NCI-H460 (cell line): ENCODE data around the gene TMEM52. TPM values are rescaled to one million over a fixed set of nuclear protein-coding genes. Genes with fewer than 3 reads are reported as not detected.

Experiments used
- DNase-seq: peaks from one replicate; pipeline ENCODE4 v3.0.0-alpha.2; 2016; ENCODE audit warnings: low read depth; ENCODE audit errors: extremely low read depth
- total RNA-seq: library from RNA; depleted of rRNA; stranded (reverse); fragments of >200 nt; shearing (Covaris generic); gene quantifications from 2 replicates; pipeline ENCODE4 v1.2.3, GENCODE V29; 2014

Gene TMEM52
- total RNA-seq, 1 experiment from 2014 or later: 3.6 TPM

DNA sequence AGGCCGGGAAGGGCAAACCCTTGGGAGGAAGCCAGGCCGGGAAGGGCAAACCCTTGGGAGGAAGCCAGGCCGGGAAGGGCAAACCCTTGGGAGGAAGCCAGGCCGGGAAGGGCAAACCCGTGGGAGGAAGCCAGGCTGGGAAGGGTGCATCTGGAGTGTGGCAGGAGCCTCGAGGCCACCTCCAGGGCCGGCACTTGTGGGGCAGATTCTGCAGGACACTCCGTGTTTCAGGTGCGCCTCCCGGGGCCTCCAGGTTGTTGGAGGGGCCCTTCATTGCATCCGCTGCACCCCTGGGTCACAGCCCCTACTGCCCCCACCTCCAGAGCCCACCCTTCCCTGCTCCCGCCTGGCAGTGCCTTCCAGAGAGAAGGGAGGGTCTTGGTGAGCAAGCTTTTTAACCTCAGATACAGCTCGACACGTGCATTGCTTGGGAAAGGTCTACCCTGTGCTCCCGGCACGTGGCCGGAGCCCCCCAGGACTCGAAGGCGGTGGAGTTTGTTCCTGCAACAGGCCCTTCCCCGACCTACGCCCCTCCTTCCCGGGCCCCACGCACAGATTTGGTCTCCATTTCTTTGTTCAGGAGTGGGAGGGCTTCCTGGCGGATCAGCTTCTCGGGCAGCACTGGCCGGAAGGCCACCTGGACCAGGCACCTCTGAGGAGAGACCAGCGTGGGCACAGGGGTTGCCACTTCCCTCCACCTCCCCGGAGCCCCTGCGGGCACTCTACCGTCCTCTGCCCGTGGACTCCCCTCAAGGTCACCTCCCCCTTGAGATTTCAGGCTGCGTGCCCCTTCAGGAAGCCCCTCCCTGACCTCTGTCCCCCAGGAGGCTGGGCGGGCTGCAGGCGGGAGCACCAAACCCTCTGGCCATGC is 9.4 kb upstream of the TMEM52 start:
- no peak for DNase-seq

- DNase-seq: no peak
Observed at GRCh38 chr1:1927751-1928150, 8.7 kb upstream of the TMEM52 start.

GRCh38 chr1:1926886-1927660 is 8.0 kb upstream of the TMEM52 start:
- no peak for DNase-seq

- DNase-seq: no peak
Observed at GRCh38 chr1:1926346-1926811, 7.3 kb upstream of the TMEM52 start.

DNA sequence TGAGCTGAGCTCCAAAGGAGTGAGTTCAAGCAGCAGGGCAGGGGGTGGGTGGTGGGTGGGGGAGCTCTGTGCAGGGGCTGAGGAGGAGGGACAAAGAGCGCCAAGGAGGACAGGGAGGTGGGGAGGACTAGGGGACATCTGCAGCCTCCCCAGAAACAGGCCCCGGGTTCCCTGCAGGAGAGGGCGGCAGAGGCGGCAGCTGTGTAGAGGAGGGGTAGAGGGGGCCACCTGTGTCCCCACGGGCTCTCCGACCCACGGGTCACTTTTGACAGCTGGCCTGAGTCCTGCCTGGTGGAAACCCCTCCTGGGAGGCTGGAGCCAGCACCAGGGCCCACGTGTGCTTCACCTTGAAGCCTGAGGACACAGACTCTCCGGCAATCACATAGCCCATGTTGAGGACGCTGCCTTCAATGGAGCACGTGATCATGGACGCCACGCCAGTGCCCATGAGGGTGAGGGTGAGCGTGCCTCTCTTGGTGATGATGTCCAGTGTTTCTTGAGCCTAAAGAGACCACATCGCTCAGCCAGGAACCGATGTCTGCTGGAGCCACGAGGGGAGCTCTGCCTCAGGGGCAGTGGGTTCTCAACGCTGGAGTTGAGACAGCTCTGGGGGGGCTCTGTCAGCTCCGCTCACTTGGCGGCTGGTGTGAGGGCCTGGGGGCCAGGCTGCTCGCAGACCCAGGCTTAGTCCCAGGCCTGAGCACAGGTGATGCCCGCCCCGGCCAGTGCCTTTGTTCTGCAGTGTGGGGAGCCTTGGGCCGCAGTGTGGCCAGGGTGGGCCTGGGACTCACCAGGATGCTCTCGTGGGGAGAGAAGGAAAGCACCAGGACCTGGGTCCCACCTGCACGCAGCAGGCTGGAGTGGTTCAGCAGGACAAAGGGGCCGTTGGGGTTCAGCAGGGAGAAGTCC is 6.6 kb upstream of the TMEM52 start:
- DNase-seq: no peak

DNA sequence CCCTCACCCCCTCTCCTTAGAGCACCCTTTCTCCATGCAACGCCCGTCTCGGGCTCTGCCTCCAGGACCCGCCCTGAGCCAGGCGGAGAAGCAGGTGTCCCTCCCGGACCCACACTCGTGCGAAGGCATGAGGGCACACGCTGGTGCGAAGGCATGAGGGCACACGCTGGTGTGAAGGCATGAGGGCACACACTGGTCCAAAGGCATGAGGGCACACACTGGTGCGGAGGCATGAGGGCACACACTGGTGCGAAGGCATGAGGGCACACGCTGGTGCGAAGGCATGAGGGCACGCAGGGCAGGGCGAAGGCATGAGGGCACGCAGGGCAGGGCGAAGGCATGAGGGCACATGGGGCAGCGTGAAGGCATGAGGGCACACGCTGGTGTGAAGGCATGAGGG is 5.8 kb upstream of the TMEM52 start:
- no peak for DNase-seq

GRCh38 chr1:1924386-1924785 is 5.3 kb upstream of the TMEM52 start:
- no peak for DNase-seq

- DNase-seq: no peak
Observed at GRCh38 chr1:1922956-1923833, 4.1 kb upstream of the TMEM52 start.

DNA sequence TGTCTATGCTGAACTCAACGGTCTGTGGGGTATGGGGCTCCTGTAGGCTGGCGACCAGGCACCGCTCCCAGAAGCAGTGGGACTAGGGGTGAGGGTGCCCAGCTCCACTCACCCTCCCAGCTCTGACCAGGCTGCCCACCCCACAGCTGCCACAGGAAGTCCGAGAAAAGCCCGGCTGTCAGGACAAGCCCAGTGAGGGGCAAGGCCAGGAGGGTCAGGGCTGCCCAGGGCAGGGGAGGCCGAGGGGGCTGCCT is 3.5 kb upstream of the TMEM52 start:
- DNase-seq: no peak

DNA sequence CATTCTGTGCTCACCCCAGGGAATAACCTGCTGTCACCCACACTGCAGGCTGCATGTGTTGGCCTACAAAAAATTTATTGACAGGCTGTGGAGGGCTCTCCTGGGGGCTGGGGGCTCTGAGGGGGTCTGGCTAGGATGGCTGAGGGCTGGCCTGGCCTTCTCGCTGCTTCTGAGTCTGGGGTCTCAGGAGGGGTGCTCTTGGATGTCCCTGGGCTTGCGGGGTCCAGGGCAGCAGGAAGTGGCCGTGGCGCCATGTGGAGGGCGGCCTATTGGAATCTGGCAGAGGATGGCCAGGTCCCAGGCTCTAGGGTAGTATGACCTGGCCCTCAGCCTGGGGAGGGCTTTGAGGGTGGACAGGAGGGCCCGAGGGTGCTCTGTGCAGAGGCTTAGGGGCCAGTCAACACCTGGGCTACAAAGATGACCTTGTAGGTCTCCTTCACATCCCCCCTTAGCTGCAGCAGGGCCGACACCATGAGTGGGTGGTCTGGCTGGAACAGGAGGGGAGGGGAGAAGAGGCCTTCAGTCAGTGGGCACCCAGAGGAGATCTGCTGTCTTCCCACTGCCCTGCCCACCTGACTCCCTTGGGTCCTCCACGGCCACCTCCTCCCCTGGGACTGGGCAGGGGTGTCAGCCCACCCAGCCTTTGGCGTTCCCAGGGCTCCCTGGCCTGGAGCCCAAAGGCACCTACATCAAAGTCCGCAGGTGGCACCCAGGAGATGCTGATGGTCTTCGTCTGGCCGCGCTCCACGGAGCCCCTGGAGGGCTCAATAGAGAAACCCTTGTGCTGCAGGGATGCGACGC is 3.0 kb upstream of the TMEM52 start:
- DNase-seq: no peak

DNA sequence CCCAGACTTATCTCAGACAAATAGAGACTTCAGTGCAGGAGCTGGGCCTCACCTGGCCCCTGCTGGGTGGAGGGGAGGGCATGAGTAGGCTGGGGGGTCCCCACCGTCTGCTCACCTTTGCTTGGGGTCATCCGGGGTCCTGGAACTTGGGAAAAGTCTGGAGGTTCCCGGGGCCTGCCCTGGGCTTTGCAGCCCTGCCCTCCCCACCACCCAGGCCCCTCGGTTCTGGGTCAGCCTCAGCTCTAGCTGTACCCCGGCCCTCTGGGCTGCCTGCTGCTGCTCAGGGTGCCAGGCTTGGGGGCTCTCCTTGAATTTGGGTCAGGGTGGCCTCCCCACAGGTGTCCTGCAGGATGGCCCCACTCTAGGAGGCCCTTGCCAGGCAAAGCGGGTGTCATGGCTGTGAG is 2.4 kb upstream of the TMEM52 start:
- DNase-seq: no peak

- DNase-seq: no peak
Observed at GRCh38 chr1:1920608-1921458, 1.8 kb upstream of the TMEM52 start.

- no peak for DNase-seq
Observed at GRCh38 chr1:1920057-1920607, 1.1 kb upstream of the TMEM52 start.

DNA sequence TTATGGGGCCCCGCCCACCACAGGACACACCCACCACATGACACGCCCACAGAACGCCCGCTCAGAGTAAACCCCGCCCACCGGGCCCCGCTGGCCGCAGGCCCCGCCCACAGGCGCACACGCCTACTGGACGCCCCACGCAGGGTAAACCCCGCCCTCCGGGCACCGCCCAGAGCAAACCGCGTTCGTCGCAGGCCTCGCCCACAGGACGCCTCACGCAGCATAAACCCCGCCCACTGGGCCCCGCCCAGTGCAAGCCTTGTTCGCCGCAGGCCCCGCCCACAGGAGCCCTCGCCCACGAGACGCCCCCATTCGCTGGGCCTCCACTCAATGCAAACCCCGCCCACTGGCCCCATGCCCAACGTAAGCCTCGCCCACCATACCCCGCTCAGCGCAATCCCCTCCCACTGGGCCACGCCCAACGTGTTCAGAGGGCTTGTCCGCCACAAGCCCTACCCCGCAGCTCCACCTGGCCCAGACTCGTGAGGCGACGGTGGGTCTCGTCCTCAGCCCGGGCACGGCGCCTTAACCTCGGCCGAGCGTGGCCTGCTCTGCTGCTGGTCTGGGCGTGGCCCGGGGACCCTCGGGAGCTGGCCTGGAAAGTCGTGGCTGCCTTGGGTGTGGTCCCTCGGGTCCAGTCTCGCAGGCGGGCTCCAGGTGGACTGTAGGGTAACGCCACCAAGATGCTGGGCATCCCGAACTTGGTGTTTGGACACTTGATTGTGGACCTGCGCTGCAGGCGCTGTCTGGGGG is 401 bp upstream of the TMEM52 start:
- peak; percentile 95 for DNase-seq

- no peak for DNase-seq
Observed at GRCh38 chr1:1917995-1918900, 831 bp downstream of the TMEM52 start.

GRCh38 chr1:1917304-1917976 is 1.6 kb downstream of the TMEM52 start:
- no peak for DNase-seq
